ENCODE results near the gene HECW1.
"Not testable (repeated sequence)": the region's sequence is repeated elsewhere in the genome, so short reads cannot be mapped to it uniquely, and the experiment has no call there.

HECW1 gene

DNA sequence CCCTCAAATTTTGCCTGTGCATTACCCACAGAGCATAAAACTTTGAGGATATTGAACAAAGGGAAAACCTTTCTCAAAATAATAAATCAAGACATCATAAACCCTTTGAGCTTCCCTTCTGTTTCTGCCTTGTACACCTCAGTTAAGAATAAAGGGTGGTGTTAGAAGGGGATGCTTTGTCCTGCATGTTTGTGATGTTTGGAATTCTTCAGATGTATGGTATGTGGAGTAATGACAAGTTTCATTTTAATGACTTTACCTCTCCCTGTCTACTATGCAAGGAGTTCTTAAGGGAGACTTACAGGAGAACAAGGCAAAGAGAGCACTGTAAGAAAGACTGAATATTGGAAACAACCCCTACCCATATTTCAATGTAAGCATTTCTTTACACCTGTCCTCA is 99.2 kb downstream of the HECW1 start:
- DNase-seq: no peak

- no peak for DNase-seq
Measured at GRCh38 chr7:43212921-43213320, 100.5 kb downstream of the HECW1 start.

- DNase-seq: no peak
Measured at GRCh38 chr7:43215061-43215460, 102.6 kb downstream of the HECW1 start.

- no peak for DNase-seq
Measured at GRCh38 chr7:43217055-43217454, 104.6 kb downstream of the HECW1 start.

GRCh38 chr7:43218901-43219300 is 106.5 kb downstream of the HECW1 start:
- not testable (repeated sequence) for DNase-seq

GRCh38 chr7:43220250-43220649 is 107.8 kb downstream of the HECW1 start:
- DNase-seq: no peak

DNA sequence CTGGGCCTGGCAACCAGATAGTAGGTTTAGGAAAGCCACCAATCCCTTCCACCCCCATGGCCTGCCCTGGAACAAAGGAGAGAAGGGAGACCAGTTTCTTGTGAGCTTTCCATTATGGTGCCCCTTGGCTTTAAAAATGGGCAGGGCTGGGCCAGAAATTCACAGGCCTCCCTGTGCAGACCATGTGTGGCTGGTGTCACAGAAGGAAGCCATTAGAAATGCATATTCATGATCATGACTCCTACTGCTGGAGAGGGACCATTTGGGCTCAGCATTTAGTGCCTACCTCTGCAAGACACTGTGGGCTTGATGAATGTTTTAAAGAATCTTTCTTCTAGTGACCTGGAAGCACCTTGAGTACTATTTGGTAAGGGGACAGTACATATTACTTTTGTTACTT is 108.3 kb downstream of the HECW1 start:
- no peak for DNase-seq

DNA sequence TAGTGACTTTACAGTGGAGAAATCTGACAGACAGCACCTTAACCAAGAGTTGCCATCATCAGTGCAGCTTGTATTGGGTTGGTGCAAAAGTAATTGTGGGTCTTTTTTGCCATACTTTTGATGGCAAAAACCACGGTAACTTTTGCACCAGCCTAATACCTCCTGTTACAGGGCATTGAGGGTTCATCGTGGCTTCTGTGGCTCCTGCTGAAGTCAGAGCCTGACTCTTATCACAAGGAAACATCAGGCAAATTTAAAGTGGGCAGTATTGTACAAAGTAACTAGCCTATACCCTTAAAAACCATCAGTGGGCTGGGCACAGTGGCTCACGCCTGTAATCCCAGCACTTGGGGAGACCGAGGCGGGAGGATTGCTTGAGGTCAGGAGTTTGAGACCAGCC is 117.4 kb downstream of the HECW1 start:
- DNase-seq: no peak

GRCh38 chr7:43232366-43232765 is 119.9 kb downstream of the HECW1 start:
- DNase-seq: no peak

GRCh38 chr7:43234073-43234472 is 121.6 kb downstream of the HECW1 start:
- no peak for DNase-seq

DNA sequence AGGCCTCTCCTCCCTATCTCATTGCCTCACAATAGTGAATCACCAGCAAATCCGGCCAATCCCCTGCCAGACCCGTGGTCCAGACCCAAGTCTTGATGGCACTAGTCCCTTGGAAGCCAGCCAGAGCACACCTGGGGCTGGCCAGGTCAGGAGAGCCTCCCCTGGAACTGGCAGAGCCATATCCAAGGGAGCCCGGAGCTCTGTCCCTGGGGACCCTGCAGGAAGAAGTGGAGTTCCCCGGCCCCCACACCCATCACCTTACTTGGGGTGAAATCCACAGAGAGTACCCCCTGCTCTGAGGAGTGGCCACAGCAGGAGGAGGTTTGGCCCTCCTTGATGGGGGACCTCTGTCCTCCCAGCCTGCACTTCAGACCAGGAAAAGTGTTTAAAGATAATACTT is 122.5 kb downstream of the HECW1 start:
- no peak for DNase-seq

DNA sequence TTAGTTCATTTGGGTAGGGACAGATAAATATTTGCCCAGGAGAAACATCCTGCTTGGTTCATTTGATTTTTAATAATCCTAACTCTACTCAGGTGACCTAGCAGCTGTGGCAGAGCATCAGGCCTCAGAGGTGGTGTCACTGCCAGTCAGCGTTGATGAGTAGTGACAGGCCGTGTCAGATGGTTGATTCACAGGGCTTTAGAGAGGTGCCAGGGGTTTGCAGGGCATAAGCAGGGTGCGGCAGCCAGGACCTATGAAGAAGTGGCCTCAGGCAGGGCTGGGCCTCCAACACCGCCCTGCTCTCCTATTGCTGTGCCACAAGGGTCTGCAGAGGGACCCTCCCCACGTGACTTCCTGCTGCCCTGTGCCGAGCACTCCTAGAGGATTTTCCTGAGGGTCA is 128.1 kb downstream of the HECW1 start:
- no peak for DNase-seq

DNA sequence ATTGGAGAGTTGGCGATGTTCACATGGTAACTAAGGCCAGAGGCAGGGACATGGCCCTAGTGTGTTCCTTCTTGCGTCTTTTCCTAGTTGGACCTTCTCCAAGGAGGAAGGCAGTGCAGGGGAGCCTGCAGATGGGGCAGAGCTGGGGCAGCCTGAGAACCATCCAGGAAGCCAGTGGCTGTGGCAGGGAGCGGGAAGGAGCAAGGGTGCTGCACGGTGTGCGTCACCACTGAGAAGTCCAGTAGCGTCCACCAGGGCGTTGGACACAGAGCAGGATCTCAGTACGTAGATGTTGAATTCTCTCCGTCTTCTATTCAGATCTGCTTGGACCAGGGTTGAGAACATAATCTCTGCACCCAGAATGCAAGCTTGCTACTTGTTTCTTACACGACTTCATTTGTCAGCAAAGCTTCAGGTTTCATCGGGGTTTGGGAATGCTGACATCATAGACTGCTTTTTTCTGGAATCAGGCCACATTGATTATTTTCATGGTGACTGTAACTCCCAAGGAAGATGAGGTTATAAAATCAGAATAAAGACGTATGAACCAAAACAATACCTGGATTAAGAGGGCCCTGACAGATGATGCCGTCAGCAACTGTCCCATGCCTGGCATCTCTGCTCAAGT is 130.3 kb downstream of the HECW1 start:
- no peak for DNase-seq

- no peak for DNase-seq
Measured at GRCh38 chr7:43244232-43244631, 131.8 kb downstream of the HECW1 start.

DNA sequence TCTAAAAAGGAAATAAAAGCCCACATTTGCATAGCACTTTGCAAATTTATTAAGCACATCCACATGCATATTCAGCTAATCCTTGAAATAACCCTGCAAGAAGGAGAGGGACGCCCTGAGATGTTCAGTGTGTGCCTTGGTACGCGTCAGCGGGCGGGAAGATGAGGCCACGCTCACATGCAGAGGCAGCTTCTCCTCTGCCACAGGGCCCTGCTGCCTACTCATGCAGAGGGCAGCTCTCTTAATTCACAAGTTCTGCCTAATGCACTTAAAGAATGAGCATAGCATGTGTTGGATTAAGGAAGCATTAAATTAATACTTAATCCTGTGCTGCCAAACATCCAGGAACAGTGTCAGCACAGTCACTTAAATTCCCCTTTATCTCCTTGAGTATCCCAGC is 132.3 kb downstream of the HECW1 start:
- no peak for DNase-seq

DNA sequence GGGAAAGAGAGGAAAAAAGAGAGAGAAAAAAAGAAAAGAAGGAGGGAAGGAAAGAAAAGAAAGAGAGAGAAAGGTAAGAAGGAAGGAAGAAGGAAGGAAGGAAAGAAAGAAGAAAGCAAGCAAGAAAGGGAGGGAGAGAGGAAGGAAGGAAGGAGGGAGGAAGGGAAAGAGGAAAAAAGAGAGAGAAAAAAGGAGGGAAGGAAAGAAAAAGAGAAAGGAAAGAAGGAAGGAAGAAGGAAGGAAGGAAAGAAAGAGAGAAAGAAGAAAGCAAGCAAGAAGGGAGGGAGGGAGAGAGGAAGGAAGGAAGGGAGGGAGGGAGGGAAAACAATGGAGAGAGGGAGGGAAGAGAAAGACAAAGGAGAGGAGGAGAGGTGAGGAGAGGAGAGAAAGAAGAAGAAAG is 135.3 kb downstream of the HECW1 start:
- no peak for DNase-seq

DNA sequence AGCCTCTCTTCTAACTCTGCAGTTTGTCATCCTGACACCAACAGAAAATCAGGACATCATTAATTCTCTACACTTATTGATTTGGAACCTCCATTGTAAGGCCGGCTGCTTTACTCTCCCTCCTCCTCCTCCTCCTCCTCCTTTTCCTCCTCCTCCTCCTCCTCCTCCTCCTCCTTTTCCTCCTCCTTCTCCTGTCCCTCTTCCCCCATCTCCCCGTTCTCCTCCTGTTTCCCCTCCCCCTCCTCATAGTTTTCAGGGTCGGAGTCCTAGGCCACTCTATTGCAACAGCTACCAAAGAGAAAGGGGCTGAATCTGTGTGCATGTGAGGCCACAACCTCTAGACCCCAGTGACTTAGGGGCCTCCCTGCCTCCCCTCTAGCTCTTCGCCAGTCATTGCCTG is 136.1 kb downstream of the HECW1 start:
- no peak for DNase-seq

- DNase-seq: no peak
Measured at GRCh38 chr7:43248961-43249822, 136.7 kb downstream of the HECW1 start.

DNA sequence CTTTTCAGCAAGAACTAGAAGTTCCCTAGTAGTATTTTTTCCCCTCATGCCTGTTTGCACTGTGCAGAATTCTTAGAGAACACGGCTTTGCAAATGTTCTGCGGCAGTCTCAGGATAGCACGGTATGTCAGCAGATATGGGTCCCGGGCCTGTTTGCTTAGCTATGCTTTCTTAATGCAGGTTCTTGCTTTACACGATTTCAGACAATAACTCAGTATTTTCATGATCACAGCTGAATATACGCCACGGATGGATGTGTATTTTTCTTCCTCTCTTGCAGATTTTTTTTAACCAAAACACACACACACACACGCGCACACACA is 137.3 kb downstream of the HECW1 start:
- no peak for DNase-seq

DNA sequence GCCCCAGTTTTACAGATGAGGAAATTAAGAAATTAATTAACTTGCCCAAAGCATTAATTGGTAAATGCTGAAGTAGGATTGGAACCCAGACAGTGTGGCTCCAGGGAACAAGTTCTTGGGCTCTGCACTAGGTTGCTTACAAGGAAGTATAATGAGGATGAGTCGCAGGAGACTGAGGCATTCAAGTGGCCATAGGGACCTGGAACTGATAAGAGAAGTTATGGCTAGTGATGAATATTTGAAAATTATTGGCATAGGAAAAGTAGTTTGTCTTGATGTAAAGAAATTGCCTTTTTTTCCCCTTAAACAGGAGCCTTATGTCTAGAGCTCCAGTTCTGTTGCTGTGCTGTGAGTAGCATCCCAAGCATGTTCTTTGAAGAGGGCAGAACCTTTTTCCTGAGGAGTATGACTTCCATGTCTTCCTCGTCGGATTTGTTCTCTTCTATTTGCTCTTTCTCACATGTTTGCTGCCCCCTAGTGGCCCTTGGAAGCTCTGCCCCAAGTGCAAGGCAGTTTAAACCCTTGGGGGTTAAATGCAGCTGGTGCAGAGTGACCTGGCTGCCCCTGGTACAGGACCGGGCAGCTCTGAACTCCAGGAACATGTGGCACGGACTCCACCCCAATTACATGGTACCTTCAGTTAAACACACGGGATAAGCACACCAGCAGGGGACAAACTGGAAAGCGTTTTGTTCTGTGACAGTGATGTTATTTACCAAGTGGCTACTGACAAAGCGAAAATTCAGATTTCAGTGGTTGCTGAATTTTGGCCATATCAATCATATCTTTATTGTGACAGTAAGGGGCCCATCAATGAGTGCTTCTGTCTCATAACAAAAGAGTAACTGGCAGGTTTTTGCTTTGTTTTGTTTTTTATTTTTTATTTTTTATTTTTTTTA is 148.8 kb downstream of the HECW1 start:
- peak; percentile 58 for DNase-seq

GRCh38 chr7:43265139-43265538 is 152.7 kb downstream of the HECW1 start:
- no peak for DNase-seq

- no peak for DNase-seq
Measured at GRCh38 chr7:43273939-43274719, 161.7 kb downstream of the HECW1 start.

DNA sequence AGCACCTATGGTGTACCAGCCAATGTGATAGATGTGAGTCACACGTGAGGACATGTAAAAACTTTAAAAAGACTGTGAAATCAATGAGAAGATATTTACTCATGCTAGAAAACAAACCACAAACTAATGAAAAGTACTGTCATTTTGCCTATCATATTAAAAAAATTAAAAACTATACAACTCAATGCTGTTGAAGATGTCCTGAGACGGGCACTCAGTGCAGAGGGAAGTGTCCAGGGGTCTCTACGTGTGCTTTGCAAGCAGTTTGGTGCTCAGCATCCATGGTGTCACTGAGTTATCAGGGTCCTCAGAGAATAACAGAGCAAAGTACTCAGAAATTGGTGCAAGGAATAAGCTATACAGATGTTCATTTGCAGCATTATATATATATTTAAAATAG is 162.3 kb downstream of the HECW1 start:
- no peak for DNase-seq
